ENCODE results near the gene BRK1. TPM values are rescaled to one million over a fixed set of nuclear protein-coding genes. Genes with fewer than 3 reads are reported as not detected.
A peak's percentile ranks its signal among the peaks of the same experiment; 100 is the strongest.

Gene BRK1
- total and polyA plus RNA-seq, 9 of the 15 experiments (the other 6 are each of a cell fraction or from before 2014, with no cell fraction given), result 105 to 634 (median 250) TPM

DNA sequence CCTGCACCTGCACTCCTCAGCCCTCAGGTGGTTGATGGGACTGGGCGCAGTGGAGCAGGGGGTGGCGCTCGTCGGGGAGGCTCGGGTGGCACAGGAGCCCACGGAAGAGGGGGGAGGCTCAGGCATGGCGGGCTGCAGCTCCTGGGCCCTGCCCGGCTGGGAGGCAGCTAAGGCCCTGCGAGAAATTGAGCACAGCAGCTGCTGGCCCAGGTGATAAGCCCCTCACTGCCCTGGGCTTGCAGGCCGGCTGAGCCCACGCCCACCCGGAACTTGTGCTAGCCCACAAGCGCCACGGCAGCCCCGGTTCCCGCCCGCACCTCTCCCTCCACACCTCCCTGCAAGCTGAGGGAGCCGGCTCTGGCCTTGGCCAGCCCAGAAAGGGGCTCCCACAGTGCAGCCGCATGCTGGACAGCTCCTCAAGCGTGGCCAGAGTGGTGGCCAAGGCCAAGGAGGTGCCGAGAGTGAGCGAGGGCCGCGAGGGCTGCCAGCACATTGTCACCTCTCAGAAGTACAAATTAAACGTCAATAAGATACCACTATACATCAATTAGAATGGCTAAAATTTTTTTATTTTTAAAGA is 21.0 kb downstream of the BRK1 start (continued):
- TF ChIP-seq TEAD4 (IDR thresholded peaks at IDR 0.05; ENCODE audit: low read length) (no peak), TEAD4 (CRISPR knock-in tag; IDR thresholded peaks at IDR 0.05; ENCODE audit: borderline replicate concordance) (peak; percentile 19; the same call in 1 of the 2 replicates), ZBTB33 (CRISPR knock-in tag; IDR thresholded peaks at IDR 0.05) (0 out of 2 replicates have a peak, but pooled peaks have one; percentile 30), ZNF311 (CRISPR knock-in tag; IDR thresholded peaks at IDR 0.05) (no peak), FOXP1 (CRISPR knock-in tag; IDR thresholded peaks at IDR 0.05) (no peak), NELFE (IDR thresholded peaks at IDR 0.05; ENCODE audit: insufficient read depth, insufficient read length) (no peak), SIRT6 (IDR thresholded peaks at IDR 0.05; ENCODE audit: low read depth, low read length) (no peak), PCBP1 (IDR thresholded peaks at IDR 0.05; ENCODE audit: low read depth, low read length, poor library complexity, severe bottlenecking) (no peak), TFAP4 (CRISPR knock-in tag; IDR thresholded peaks at IDR 0.05; ENCODE audit: borderline replicate concordance) (peak; percentile 42), THRAP3 (IDR thresholded peaks at IDR 0.05; ENCODE audit: borderline replicate concordance) (no peak), EHMT2 (IDR thresholded peaks at IDR 0.05) (peak; percentile 49; the same call in 1 of the 2 replicates), TCF3 (CRISPR knock-in tag; IDR thresholded peaks at IDR 0.05) (no peak), MAFG (tag; conservative IDR thresholded peaks at IDR 0.05) (no peak), E2F3 (CRISPR knock-in tag; IDR thresholded peaks at IDR 0.05) (no peak), ZNF444 (CRISPR knock-in tag; IDR thresholded peaks at IDR 0.05) (no peak), ZEB2 (IDR thresholded peaks at IDR 0.05) (no peak), BRD9 (IDR thresholded peaks at IDR 0.05; ENCODE audit: low read depth, partially characterized antibody) (no peak), SMAD4 (CRISPR knock-in tag; conservative IDR thresholded peaks at IDR 0.05) (no peak), ZNF3 (CRISPR knock-in tag; IDR thresholded peaks at IDR 0.05) (no peak), MCM2 (IDR thresholded peaks at IDR 0.05; ENCODE audit: low read depth) (no peak)
- TF ChIP-seq, protein P1, sequence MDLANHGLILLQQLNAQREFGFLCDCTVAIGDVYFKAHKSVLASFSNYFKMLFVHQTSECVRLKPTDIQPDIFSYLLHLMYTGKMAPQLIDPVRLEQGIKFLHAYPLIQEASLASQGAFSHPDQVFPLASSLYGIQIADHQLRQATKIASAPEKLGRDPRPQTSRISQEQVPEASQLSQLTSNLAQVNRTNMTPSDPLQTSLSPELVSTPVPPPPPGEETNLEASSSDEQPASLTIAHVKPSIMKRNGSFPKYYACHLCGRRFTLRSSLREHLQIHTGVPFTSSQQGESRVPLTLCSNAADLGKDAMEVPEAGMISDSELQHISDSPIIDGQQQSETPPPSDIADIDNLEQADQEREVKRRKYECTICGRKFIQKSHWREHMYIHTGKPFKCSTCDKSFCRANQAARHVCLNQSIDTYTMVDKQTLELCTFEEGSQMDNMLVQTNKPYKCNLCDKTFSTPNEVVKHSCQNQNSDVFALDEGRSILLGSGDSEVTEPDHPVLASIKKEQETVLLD (IDR thresholded peaks at IDR 0.05), result no peak
- TF ChIP-seq, protein P2, sequence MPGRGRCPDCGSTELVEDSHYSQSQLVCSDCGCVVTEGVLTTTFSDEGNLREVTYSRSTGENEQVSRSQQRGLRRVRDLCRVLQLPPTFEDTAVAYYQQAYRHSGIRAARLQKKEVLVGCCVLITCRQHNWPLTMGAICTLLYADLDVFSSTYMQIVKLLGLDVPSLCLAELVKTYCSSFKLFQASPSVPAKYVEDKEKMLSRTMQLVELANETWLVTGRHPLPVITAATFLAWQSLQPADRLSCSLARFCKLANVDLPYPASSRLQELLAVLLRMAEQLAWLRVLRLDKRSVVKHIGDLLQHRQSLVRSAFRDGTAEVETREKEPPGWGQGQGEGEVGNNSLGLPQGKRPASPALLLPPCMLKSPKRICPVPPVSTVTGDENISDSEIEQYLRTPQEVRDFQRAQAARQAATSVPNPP (IDR thresholded peaks at IDR 0.05; ENCODE audit: borderline replicate concordance, insufficient read depth, insufficient read length), result no peak
- TF ChIP-seq, protein P3, sequence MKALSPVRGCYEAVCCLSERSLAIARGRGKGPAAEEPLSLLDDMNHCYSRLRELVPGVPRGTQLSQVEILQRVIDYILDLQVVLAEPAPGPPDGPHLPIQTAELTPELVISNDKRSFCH (CRISPR knock-in tag; IDR thresholded peaks at IDR 0.05), result no peak
- TF ChIP-seq, protein P3 (tag; IDR thresholded peaks at IDR 0.05), result no peak

Data from K562 (cell line).